Keratinocyte (primary cell): Measurements from ENCODE around the gene PCSK1N. TPM values are rescaled to one million over a fixed set of nuclear protein-coding genes. Genes with fewer than 3 reads are reported as not detected.

ENCODE experiments used
- DNase-seq: peaks from one replicate; pipeline ENCODE4 v3.0.0-alpha.2; 2011; ENCODE audit warnings: low read depth, missing footprints, low spot score
- FAIRE-seq: peaks from 2 replicates; lab custom pipeline; 2011; peaks lifted over from hg19 to GRCh38; lab: Jason Lieb, UNC
- H2AFZ ChIP-seq: 2 replicates; pipeline ENCODE4 v1.6.0; 2012; ENCODE audit warnings: low read length, control low read depth, inconsistent platforms; ENCODE audit not compliant: control insufficient read depth
- H3K27ac ChIP-seq: 2 replicates; pipeline ENCODE4 v1.5.1; 2011; ENCODE audit warnings: low read length; ENCODE audit not compliant: control insufficient read depth, insufficient read depth
- H3K27me3 ChIP-seq: 3 replicates; pipeline ENCODE4 v1.6.0; 2011; ENCODE audit warnings: low read length; ENCODE audit not compliant: control insufficient read depth, insufficient read depth; ENCODE audit errors: extremely low read depth
- H3K36me3 ChIP-seq, 2 experiments: 2 replicates in 1 of 2; 3 replicates in 1 of 2; pipeline ENCODE4 v1.5.1; 2011; ENCODE audit warnings: low read length in 2 of 2, mild to moderate bottlenecking in 1 of 2; ENCODE audit not compliant: control insufficient read depth in 2 of 2, insufficient read depth in 2 of 2; ENCODE audit errors: extremely low read depth in 1 of 2
- H3K4me1 ChIP-seq: 3 replicates; pipeline ENCODE4 v1.5.1; 2011; ENCODE audit warnings: low read length; ENCODE audit not compliant: control insufficient read depth, insufficient read depth; ENCODE audit errors: extremely low read depth
- H3K4me2 ChIP-seq: 3 replicates; pipeline ENCODE4 v1.6.0; 2011; ENCODE audit warnings: low read depth, low read length; ENCODE audit not compliant: control insufficient read depth, insufficient read depth; ENCODE audit errors: extremely low read depth
- H3K4me3 ChIP-seq, 3 experiments: fragments of 200-600 bp in 1 of 3; sonication (generic) in 1 of 3; 2 replicates in 2 of 3; 3 replicates in 1 of 3; pipeline ENCODE4 v1.5.1; 2011 to 2016; ENCODE audit warnings: low read length in 3 of 3, mild to moderate bottlenecking in 3 of 3, control low read depth in 2 of 3, inconsistent platforms in 1 of 3, low read depth in 1 of 3, mixed read lengths in 1 of 3, mixed run types in 1 of 3, moderate library complexity in 1 of 3; ENCODE audit not compliant: control insufficient read depth in 2 of 3, insufficient read depth in 2 of 3; ENCODE audit errors: extremely low read depth in 1 of 3
- H3K79me2 ChIP-seq: 2 replicates; pipeline ENCODE4 v1.6.0; 2012; ENCODE audit warnings: low read length; ENCODE audit not compliant: control insufficient read depth, insufficient read depth
- H3K9ac ChIP-seq: 3 replicates; pipeline ENCODE4 v1.6.0; 2011; ENCODE audit warnings: low read length; ENCODE audit not compliant: control insufficient read depth, insufficient read depth; ENCODE audit errors: extremely low read depth
- H3K9me1 ChIP-seq: 3 replicates; pipeline ENCODE4 v1.6.0; 2011; ENCODE audit warnings: low read length; ENCODE audit not compliant: control insufficient read depth, insufficient read depth; ENCODE audit errors: extremely low read depth
- H3K9me3 ChIP-seq: 2 replicates; pipeline ENCODE4 v1.5.1; 2012; ENCODE audit warnings: low read depth, low read length; ENCODE audit not compliant: control insufficient read depth
- H4K20me1 ChIP-seq: 3 replicates; pipeline ENCODE4 v1.6.0; 2011; ENCODE audit warnings: low read length; ENCODE audit not compliant: control insufficient read depth, insufficient read depth; ENCODE audit errors: extremely low read depth
- EZH2 ChIP-seq: IDR thresholded peaks from one replicate; pipeline ENCODE4 v1.6.1; 2012; ENCODE audit warnings: inconsistent platforms, mild to moderate bottlenecking, low read length, moderate library complexity
- dilution Hi-C: fragments of 300-500 bp; cut with MboI; formaldehyde crosslinking; loops from one replicate; pipeline ENCODE4 v1.7.0; 2020; ENCODE audit warnings: low sequenced_read_pairs; ENCODE audit not compliant: extremely low pct_ligation_motif_present
- polyA plus RNA-seq, 5 experiments: library from polyadenylated mRNA; depleted of rRNA in 3 of 5; stranded (reverse) in 3 of 5; stranded (forward) in 1 of 5; unstranded in 1 of 5; fragments of >200 nt; gene quantifications; 1 replicate in 1 of 5; 2 replicates in 3 of 5; 3 replicates in 1 of 5; pipeline versions ENCODE4 v1.2.1 to v1.2.3, GENCODE V29; 2011 to 2012; ENCODE audit warnings: missing spikeins in 2 of 5, low read depth in 1 of 5, low replicate concordance in 1 of 5
- TF ChIP-seq, protein P1 (sequence below), 3 experiments: IDR thresholded peaks in 1 of 3; conservative IDR thresholded peaks in 1 of 3; optimal IDR thresholded peaks in 1 of 3; 2 replicates in 2 of 3; 3 replicates in 1 of 3; pipeline versions ENCODE3 to v1.5.1; 2011; ENCODE audit warnings: low read length in 3 of 3, mild to moderate bottlenecking in 3 of 3, moderate library complexity in 2 of 3, control low read depth in 1 of 3, inconsistent platforms in 1 of 3; ENCODE audit not compliant: insufficient read depth in 2 of 3; ENCODE audit errors: extremely low read depth in 1 of 3

Gene PCSK1N
- polyA plus RNA-seq, 1 donor (not counting 4 experiments of a cell fraction or from before 2014, with no cell fraction given): 0.54 TPM

DNA sequence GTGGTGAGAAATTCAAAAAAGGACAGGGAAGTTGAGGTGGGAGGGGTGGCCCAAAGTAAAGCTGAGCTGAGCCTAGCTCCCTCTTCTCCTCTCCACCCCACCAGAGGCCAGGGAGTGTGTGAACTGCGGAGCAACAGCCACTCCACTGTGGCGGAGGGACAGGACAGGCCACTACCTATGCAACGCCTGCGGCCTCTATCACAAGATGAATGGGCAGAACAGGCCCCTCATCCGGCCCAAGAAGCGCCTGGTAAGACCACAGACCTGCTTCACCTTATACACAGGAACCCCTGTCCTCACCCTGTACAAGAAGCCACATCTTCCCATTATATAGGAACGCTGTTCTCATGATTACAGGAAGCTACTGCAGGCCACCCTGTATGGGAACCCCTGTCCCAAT lies 43.2 kb downstream of the PCSK1N start:
- no peaks in the 10 kb centered on the region for H3K79me2 ChIP-seq
- no peaks in the 10 kb centered on the region for H3K9me3 ChIP-seq
- H3K4me3 ChIP-seq: no peak overlapping the region
- H3K27me3 ChIP-seq: peaks cover 7% of the 10 kb centered on the region
- no peak for TF ChIP-seq EZH2
- TF ChIP-seq, protein P1, sequence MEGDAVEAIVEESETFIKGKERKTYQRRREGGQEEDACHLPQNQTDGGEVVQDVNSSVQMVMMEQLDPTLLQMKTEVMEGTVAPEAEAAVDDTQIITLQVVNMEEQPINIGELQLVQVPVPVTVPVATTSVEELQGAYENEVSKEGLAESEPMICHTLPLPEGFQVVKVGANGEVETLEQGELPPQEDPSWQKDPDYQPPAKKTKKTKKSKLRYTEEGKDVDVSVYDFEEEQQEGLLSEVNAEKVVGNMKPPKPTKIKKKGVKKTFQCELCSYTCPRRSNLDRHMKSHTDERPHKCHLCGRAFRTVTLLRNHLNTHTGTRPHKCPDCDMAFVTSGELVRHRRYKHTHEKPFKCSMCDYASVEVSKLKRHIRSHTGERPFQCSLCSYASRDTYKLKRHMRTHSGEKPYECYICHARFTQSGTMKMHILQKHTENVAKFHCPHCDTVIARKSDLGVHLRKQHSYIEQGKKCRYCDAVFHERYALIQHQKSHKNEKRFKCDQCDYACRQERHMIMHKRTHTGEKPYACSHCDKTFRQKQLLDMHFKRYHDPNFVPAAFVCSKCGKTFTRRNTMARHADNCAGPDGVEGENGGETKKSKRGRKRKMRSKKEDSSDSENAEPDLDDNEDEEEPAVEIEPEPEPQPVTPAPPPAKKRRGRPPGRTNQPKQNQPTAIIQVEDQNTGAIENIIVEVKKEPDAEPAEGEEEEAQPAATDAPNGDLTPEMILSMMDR (optimal IDR thresholded peaks at IDR 0.05 in 1 of 3, IDR thresholded peaks at IDR 0.05 in 1 of 3, conservative IDR thresholded peaks at IDR 0.05 in 1 of 3; ENCODE audit: extremely low read depth in 1 of 3, insufficient read depth in 2 of 3, low read length in 3 of 3): no peak
- no peak for FAIRE-seq
- H3K4me2 ChIP-seq: no peak overlapping the region
- DNase-seq: no peak
- no peaks in the 10 kb centered on the region for H3K4me1 ChIP-seq
- no peak overlapping the region for H2AFZ ChIP-seq
- H4K20me1 ChIP-seq: no peaks in the 10 kb centered on the region
- dilution Hi-C loops: no loop called here
- no peak overlapping the region for H3K27ac ChIP-seq
- H3K36me3 ChIP-seq: no peaks in the 10 kb centered on the region
- H3K9ac ChIP-seq: no peak overlapping the region
- no peaks in the 10 kb centered on the region for H3K9me1 ChIP-seq

DNA sequence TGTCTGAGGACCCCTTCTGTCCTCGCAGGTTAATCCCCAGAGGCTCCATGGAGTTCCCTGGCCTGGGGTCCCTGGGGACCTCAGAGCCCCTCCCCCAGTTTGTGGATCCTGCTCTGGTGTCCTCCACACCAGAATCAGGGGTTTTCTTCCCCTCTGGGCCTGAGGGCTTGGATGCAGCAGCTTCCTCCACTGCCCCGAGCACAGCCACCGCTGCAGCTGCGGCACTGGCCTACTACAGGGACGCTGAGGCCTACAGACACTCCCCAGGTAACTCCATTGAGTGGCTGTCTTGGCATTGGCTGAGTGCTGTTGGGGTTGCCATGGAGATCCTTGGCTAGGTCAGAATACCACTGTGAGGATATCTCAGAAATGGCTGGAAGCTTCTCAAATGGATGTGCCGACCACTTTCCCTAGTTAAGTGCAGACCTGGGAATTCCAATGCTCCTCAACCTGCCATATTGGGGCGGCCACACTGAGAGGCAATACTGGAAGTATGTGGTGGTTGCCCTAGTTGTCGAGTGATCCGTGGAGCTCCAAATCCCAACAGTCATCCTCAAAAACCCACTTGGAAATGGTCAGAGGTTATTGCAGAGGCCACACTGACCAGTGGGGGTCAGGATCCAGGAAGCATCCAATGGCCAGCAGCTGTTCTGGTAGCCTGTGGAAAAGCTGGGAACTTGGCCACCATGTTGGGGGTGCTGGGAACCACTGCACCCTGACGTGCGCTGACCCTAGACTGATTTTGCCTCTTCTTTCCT lies 44.2 kb downstream of the PCSK1N start:
- TF ChIP-seq EZH2: no peak
- TF ChIP-seq, protein P1 (optimal IDR thresholded peaks at IDR 0.05 in 1 of 3, IDR thresholded peaks at IDR 0.05 in 1 of 3, conservative IDR thresholded peaks at IDR 0.05 in 1 of 3; ENCODE audit: extremely low read depth in 1 of 3, insufficient read depth in 2 of 3, low read length in 3 of 3): no peak
- H3K9me3 ChIP-seq: no peaks in the 10 kb centered on the region
- FAIRE-seq: no peak
- H3K4me3 ChIP-seq: no peak overlapping the region
- H3K4me1 ChIP-seq: no peaks in the 10 kb centered on the region
- H3K27me3 ChIP-seq: peaks cover 9% of the 10 kb centered on the region
- no peak for DNase-seq
- H2AFZ ChIP-seq: no peak overlapping the region
- H4K20me1 ChIP-seq: no peaks in the 10 kb centered on the region
- H3K79me2 ChIP-seq: no peaks in the 10 kb centered on the region
- H3K36me3 ChIP-seq: no peaks in the 10 kb centered on the region
- H3K9me1 ChIP-seq: no peaks in the 10 kb centered on the region
- H3K4me2 ChIP-seq: no peak overlapping the region
- H3K27ac ChIP-seq: no peak overlapping the region
- no peak overlapping the region for H3K9ac ChIP-seq
- dilution Hi-C loops: no loop called here
